H9 (cell line): ENCODE results near the gene NPY5R. TPM values are rescaled to one million over a fixed set of nuclear protein-coding genes. Genes with fewer than 3 reads are reported as not detected.

Source experiments
- DNase-seq: peaks from one replicate; pipeline ENCODE4 v3.0.0-alpha.2; 2017
- H2AFZ ChIP-seq: one replicate; pipeline ENCODE4 v1.6.1; 2013; ENCODE audit warnings: mild to moderate bottlenecking, low read length, control low read depth, moderate library complexity
- H2AK5ac ChIP-seq: 2 replicates; pipeline ENCODE4 v1.6.1; 2013; ENCODE audit warnings: low read length, control low read depth, mixed read lengths; ENCODE audit not compliant: insufficient read length
- H2BK120ac ChIP-seq: one replicate; pipeline ENCODE4 v1.6.1; 2013; ENCODE audit warnings: low read depth, mild to moderate bottlenecking, low read length, control low read depth, inconsistent platforms; ENCODE audit not compliant: poor library complexity, severe bottlenecking
- H2BK12ac ChIP-seq: 2 replicates; pipeline ENCODE4 v1.6.1; 2013; ENCODE audit warnings: low read length, control low read depth, mixed read lengths, low read depth; ENCODE audit not compliant: insufficient read length
- H2BK15ac ChIP-seq: 2 replicates; pipeline ENCODE4 v1.6.1; 2013; ENCODE audit warnings: low read depth, low read length, control low read depth
- H2BK20ac ChIP-seq: one replicate; pipeline ENCODE4 v1.6.1; 2013; ENCODE audit warnings: low read depth, mild to moderate bottlenecking, low read length, control low read depth, inconsistent platforms; ENCODE audit not compliant: poor library complexity, severe bottlenecking
- H2BK5ac ChIP-seq: 2 replicates; pipeline ENCODE4 v1.6.1; 2013; ENCODE audit warnings: low read length, control low read depth, mixed read lengths; ENCODE audit not compliant: insufficient read length
- H3K14ac ChIP-seq: 2 replicates; pipeline ENCODE4 v1.6.1; 2013; ENCODE audit warnings: low read length, control low read depth; ENCODE audit not compliant: insufficient read depth
- H3K18ac ChIP-seq: 2 replicates; pipeline ENCODE4 v1.6.1; 2013; ENCODE audit warnings: low read depth, mild to moderate bottlenecking, mixed read lengths, low read length, control low read depth; ENCODE audit not compliant: insufficient read length
- H3K23ac ChIP-seq: 2 replicates; pipeline ENCODE4 v1.6.1; 2013; ENCODE audit warnings: low read length, control low read depth, mixed read lengths, low read depth; ENCODE audit not compliant: insufficient read length
- H3K23me2 ChIP-seq: 2 replicates; pipeline ENCODE4 v1.6.1; 2013; ENCODE audit warnings: low read depth, mild to moderate bottlenecking, mixed read lengths, low read length, control low read depth; ENCODE audit not compliant: insufficient read length, poor library complexity, severe bottlenecking
- H3K27ac ChIP-seq: 2 replicates; pipeline ENCODE4 v1.5.1; 2013; ENCODE audit warnings: low read length, control low read depth, mixed read lengths, low read depth; ENCODE audit not compliant: insufficient read length
- H3K27me3 ChIP-seq: 2 replicates; pipeline ENCODE4 v1.6.1; 2013; ENCODE audit warnings: low read length, control low read depth, inconsistent platforms; ENCODE audit not compliant: insufficient read depth
- H3K4ac ChIP-seq: 2 replicates; pipeline ENCODE4 v1.6.1; 2013; ENCODE audit warnings: low read depth, mild to moderate bottlenecking, control low read depth, inconsistent platforms, low read length, moderate library complexity
- H3K4me1 ChIP-seq: 2 replicates; pipeline ENCODE4 v1.6.1; 2013; ENCODE audit warnings: low read length, control low read depth, inconsistent platforms; ENCODE audit not compliant: insufficient read depth
- H3K4me2 ChIP-seq: 2 replicates; pipeline ENCODE4 v1.6.1; 2013; ENCODE audit warnings: low read length, control low read depth, mixed read lengths; ENCODE audit not compliant: insufficient read length, insufficient read depth
- H3K56ac ChIP-seq: 2 replicates; pipeline ENCODE4 v1.6.1; 2013; ENCODE audit warnings: low read depth, mild to moderate bottlenecking, mixed read lengths, low read length, control low read depth; ENCODE audit not compliant: insufficient read length
- H3K79me1 ChIP-seq: 2 replicates; pipeline ENCODE4 v1.6.1; 2013; ENCODE audit warnings: low read depth, mild to moderate bottlenecking, moderate library complexity, low read length, control low read depth, inconsistent platforms; ENCODE audit not compliant: insufficient read depth, poor library complexity, severe bottlenecking
- H3K79me2 ChIP-seq: 2 replicates; pipeline ENCODE4 v1.6.1; 2013; ENCODE audit warnings: low read length, control low read depth, inconsistent platforms; ENCODE audit not compliant: insufficient read depth
- H3K9ac ChIP-seq: 2 replicates; pipeline ENCODE4 v1.6.1; 2013; ENCODE audit warnings: low read length, control low read depth, mixed read lengths; ENCODE audit not compliant: insufficient read length; ENCODE audit errors: extremely low read depth
- H3K9me3 ChIP-seq: one replicate; pipeline ENCODE4 v1.6.1; 2013; ENCODE audit warnings: low read depth, low read length, inconsistent platforms; ENCODE audit not compliant: control insufficient read depth
- H3T11ph ChIP-seq: one replicate; pipeline ENCODE4 v1.6.1; 2013; ENCODE audit warnings: mild to moderate bottlenecking, low read length, control low read depth, inconsistent platforms
- H4K20me1 ChIP-seq: one replicate; pipeline ENCODE4 v1.6.1; 2013; ENCODE audit not compliant: control insufficient read depth, insufficient read length, insufficient read depth
- H4K5ac ChIP-seq: 2 replicates; pipeline ENCODE4 v1.6.1; 2013; ENCODE audit warnings: low read depth, mild to moderate bottlenecking, mixed read lengths, low read length, control low read depth; ENCODE audit not compliant: insufficient read length
- H4K8ac ChIP-seq: replicated peaks from 2 replicates; pipeline ENCODE4 v1.6.1; 2013; ENCODE audit warnings: low read length, control low read depth, mixed read lengths, low read depth; ENCODE audit not compliant: insufficient read length
- H4K91ac ChIP-seq: 2 replicates; pipeline ENCODE4 v1.6.1; 2013; ENCODE audit warnings: low read depth, mild to moderate bottlenecking, moderate library complexity, mixed read lengths, low read length, control low read depth; ENCODE audit not compliant: insufficient read length
- H3K27ac Mint-ChIP-seq, 3 experiments: 2 replicates in 2 of 3; 3 replicates in 1 of 3; pipeline ENCODE4 v1.8.0; 2020 to 2021; ENCODE audit warnings: mixed read lengths in 3 of 3, mild to moderate bottlenecking in 1 of 3, moderate library complexity in 1 of 3
- H3K27me3 Mint-ChIP-seq: 2 replicates; pipeline ENCODE4 v1.8.0; 2021; ENCODE audit warnings: low read depth, mild to moderate bottlenecking, moderate library complexity, mixed read lengths
- H3K36me3 Mint-ChIP-seq, 3 experiments: 2 replicates in 2 of 3; 3 replicates in 1 of 3; pipeline ENCODE4 v1.8.0; 2020 to 2021; ENCODE audit warnings: low read depth in 3 of 3, mixed read lengths in 3 of 3; ENCODE audit not compliant: insufficient read depth in 1 of 3
- H3K4me1 Mint-ChIP-seq, 2 experiments: 2 replicates each; pipeline ENCODE4 v1.8.0; 2020; ENCODE audit warnings: mixed read lengths in 2 of 2
- H3K4me3 Mint-ChIP-seq, 2 experiments: 2 replicates in 1 of 2; 3 replicates in 1 of 2; pipeline ENCODE4 v1.8.0; 2020 to 2021; ENCODE audit warnings: mild to moderate bottlenecking in 2 of 2, mixed read lengths in 2 of 2, moderate library complexity in 1 of 2
- H3K9me3 Mint-ChIP-seq, 2 experiments: 2 replicates in 1 of 2; 3 replicates in 1 of 2; pipeline ENCODE4 v1.8.0; 2020; ENCODE audit warnings: mild to moderate bottlenecking in 2 of 2, mixed read lengths in 2 of 2, moderate library complexity in 1 of 2
- whole genome bisulfite sequencing: extraction: QIAGEN DNeasy Blood & Tissue Kit; methylation state at CpG from one replicate; pipeline ENCODE4 v1.1.7; 2013; ENCODE audit warnings: missing lambda C conversion rate, low lambda C conversion rate, mixed read lengths; ENCODE audit not compliant: insufficient read length; ENCODE audit errors: extremely low coverage; 5-methylcytosine and 5-hydroxymethylcytosine counted together
- long read RNA-seq: library from polyadenylated mRNA; unstranded; transcript quantifications from one replicate; pipeline ENCODE4 v2.0.0, GENCODE V29; 2020
- total RNA-seq: library from RNA; stranded (reverse); gene quantifications from 2 replicates; pipeline ENCODE4 v1.2.1, GENCODE V29; 2021
- TF ChIP-seq, protein P1 (sequence below): fragments of 200-600 bp; sonication (generic); conservative IDR thresholded peaks from 3 replicates; pipeline ENCODE4 v1.8.0; 2021; ENCODE audit warnings: antibody characterized with exemption, mild to moderate bottlenecking

NPY5R gene
- 4.2 and 5.7 TPM in 2 replicates for total RNA-seq
- long read RNA-seq, transcript NPY5R-201 (4 exons, 1,843 nt): major isoform, 36 of 58 reads
- long read RNA-seq, partial matches to known transcripts: 2 of 58 reads
- long read RNA-seq, other reads (novel, unspliced or antisense): 20 of 58 reads

GRCh38 chr4:163343604-163344146 is at the start of gene NPY5R:
TSS of gene NPY5R (plus strand) at chr4:163343892. CDS start at chr4:163350274, 6,382 bp downstream.
- H3K4me1 ChIP-seq: no peaks in the 10 kb centered on the region; the same call in 1 of the 2 replicates
- no CpG with 5 or more reads among the region's 55 CpGs for WGBS
- peaks cover 40% of the 10 kb centered on the region for H3K27me3 Mint-ChIP-seq
- peaks cover 3% of the 10 kb centered on the region; the same call in 1 of the 2 replicates for H3K27me3 ChIP-seq
- no peak within 1 kb of the TSS for H2BK5ac ChIP-seq
- H3K79me1 ChIP-seq: no peaks in the 10 kb centered on the region
- H4K5ac ChIP-seq: no peak within 1 kb of the TSS
- H3K14ac ChIP-seq: no peak within 1 kb of the TSS
- no peaks in the 10 kb centered on the region for H3K9me3 ChIP-seq
- H3K23ac ChIP-seq: no peak within 1 kb of the TSS
- TF ChIP-seq, protein P1, sequence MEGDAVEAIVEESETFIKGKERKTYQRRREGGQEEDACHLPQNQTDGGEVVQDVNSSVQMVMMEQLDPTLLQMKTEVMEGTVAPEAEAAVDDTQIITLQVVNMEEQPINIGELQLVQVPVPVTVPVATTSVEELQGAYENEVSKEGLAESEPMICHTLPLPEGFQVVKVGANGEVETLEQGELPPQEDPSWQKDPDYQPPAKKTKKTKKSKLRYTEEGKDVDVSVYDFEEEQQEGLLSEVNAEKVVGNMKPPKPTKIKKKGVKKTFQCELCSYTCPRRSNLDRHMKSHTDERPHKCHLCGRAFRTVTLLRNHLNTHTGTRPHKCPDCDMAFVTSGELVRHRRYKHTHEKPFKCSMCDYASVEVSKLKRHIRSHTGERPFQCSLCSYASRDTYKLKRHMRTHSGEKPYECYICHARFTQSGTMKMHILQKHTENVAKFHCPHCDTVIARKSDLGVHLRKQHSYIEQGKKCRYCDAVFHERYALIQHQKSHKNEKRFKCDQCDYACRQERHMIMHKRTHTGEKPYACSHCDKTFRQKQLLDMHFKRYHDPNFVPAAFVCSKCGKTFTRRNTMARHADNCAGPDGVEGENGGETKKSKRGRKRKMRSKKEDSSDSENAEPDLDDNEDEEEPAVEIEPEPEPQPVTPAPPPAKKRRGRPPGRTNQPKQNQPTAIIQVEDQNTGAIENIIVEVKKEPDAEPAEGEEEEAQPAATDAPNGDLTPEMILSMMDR: no peak
- H3K9me3 Mint-ChIP-seq: no peaks in the 10 kb centered on the region; a peak in 1 of 5 replicates
- H3K4me1 Mint-ChIP-seq: peaks cover 12 to 14% of the 10 kb centered on the region in 2 experiments
- no peaks in the 10 kb centered on the region for H3K79me2 ChIP-seq
- H3K9ac ChIP-seq: peak within 1 kb of the TSS; percentile 43
- H3K56ac ChIP-seq: no peak within 1 kb of the TSS
- H3K23me2 ChIP-seq: peaks cover 15% of the 10 kb centered on the region
- no peak within 1 kb of the TSS for H4K91ac ChIP-seq
- H2BK12ac ChIP-seq: no peak within 1 kb of the TSS
- no peak within 1 kb of the TSS for H2AK5ac ChIP-seq
- no peaks in the 10 kb centered on the region for H4K20me1 ChIP-seq
- no peak within 1 kb of the TSS; a peak in 1 of 7 replicates for H3K27ac Mint-ChIP-seq
- no peak within 1 kb of the TSS for H2BK15ac ChIP-seq
- H3K4ac ChIP-seq: no peak within 1 kb of the TSS
- H3K36me3 Mint-ChIP-seq: no peaks in the 10 kb centered on the region
- peak within 1 kb of the TSS; percentile 80 for H3K4me2 ChIP-seq
- H4K8ac ChIP-seq: no peak within 1 kb of the TSS
- H3K4me3 Mint-ChIP-seq: peak within 1 kb of the TSS; percentile 86 to 94
- peak; percentile 51 for DNase-seq
- H2BK20ac ChIP-seq: no peak within 1 kb of the TSS
- H2AFZ ChIP-seq: peak within 1 kb of the TSS; percentile 18
- H3K18ac ChIP-seq: no peak within 1 kb of the TSS
- H3T11ph ChIP-seq: no peak within 1 kb of the TSS
- H3K27ac ChIP-seq: no peak within 1 kb of the TSS
- no peak within 1 kb of the TSS for H2BK120ac ChIP-seq
